ENCODE data around the gene OR4X2. TPM values are rescaled to one million over a fixed set of nuclear protein-coding genes. Genes with fewer than 3 reads are reported as not detected.

Gene OR4X2, protein sequence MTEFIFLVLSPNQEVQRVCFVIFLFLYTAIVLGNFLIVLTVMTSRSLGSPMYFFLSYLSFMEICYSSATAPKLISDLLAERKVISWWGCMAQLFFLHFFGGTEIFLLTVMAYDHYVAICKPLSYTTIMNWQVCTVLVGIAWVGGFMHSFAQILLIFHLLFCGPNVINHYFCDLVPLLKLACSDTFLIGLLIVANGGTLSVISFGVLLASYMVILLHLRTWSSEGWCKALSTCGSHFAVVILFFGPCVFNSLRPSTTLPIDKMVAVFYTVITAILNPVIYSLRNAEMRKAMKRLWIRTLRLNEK
- total RNA-seq (not detected), polyA plus RNA-seq (not detected)
- long read RNA-seq, donor 1 = 0 reads
- long read RNA-seq, donor 2 = 0 reads
- long read RNA-seq, donor 3 = 0 reads
- long read RNA-seq, donor 4 = 0 reads
- long read RNA-seq, donor 5 = 0 reads
- long read RNA-seq, donor 6 = 0 reads
- long read RNA-seq, donor 7 = 0 reads
- long read RNA-seq, donor 8 = 0 reads
- long read RNA-seq, donor 9, partial matches to known transcripts = 0 of 1 reads
- long read RNA-seq, donor 9, other reads (novel, unspliced or antisense) = 0 of 1 reads
- long read RNA-seq, donor 10 = 0 reads

GRCh38 chr11:48244804-48245203, at the start of gene OR4X2:
Gene OR4X2, plus strand, starts transcription at chr11:48245104. Its CDS starts 0 bp downstream, at chr11:48245104.
- no peaks in the 10 kb centered on the region for H3K36me3 ChIP-seq
- TF ChIP-seq POLR2A (IDR thresholded peaks at IDR 0.05) = no peak
- TF ChIP-seq, protein P1, sequence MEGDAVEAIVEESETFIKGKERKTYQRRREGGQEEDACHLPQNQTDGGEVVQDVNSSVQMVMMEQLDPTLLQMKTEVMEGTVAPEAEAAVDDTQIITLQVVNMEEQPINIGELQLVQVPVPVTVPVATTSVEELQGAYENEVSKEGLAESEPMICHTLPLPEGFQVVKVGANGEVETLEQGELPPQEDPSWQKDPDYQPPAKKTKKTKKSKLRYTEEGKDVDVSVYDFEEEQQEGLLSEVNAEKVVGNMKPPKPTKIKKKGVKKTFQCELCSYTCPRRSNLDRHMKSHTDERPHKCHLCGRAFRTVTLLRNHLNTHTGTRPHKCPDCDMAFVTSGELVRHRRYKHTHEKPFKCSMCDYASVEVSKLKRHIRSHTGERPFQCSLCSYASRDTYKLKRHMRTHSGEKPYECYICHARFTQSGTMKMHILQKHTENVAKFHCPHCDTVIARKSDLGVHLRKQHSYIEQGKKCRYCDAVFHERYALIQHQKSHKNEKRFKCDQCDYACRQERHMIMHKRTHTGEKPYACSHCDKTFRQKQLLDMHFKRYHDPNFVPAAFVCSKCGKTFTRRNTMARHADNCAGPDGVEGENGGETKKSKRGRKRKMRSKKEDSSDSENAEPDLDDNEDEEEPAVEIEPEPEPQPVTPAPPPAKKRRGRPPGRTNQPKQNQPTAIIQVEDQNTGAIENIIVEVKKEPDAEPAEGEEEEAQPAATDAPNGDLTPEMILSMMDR (IDR thresholded peaks at IDR 0.05) = no peak
- no peak for TF ChIP-seq POLR2AphosphoS5 (IDR thresholded peaks at IDR 0.05)
- TF ChIP-seq EP300 (IDR thresholded peaks at IDR 0.05) = no peak
- no peak within 1 kb of the TSS for H3K4me3 ChIP-seq
- no peaks in the 10 kb centered on the region for H3K27me3 ChIP-seq
- H3K4me1 ChIP-seq = no peaks in the 10 kb centered on the region
- H3K9me3 ChIP-seq = peaks cover 0 to 33% (median 18%) of the 10 kb centered on the region in 4 donors
- H3K27ac ChIP-seq = no peak within 1 kb of the TSS
- DNase-seq = no peak
- intact Hi-C loops (cut with DNase I; ENCODE audit: low total_unique reads) = no loop called here

DNA sequence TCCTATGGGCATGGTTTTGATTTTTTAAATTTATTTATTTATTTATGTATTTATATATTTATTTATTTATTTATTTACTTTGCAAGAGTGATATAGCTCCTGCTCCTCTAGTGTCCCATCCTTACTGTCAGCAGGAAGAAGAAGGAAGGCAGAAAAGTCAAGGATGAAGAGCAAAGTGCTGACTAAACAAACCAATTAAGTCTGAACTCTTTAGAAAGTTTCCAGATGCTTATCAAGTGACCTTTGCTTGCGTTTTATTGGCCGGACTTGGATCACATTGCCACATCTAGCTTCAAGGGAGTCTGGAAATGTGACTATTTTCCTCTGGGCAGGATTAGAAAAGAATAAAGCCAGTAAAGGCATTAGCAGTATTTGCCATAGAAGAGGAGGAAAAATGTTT, 37.0 kb upstream of the OR4X2 start:
- no peak overlapping the region for H3K4me3 ChIP-seq
- no peak for DNase-seq

GRCh38 chr11:48210052-48210451, 34.9 kb upstream of the OR4X2 start:
- Histone ChIP-seq H3K9me3 (no peaks in the 10 kb centered on the region), H3K4me3 (no peak overlapping the region), H3K36me3 (no peaks in the 10 kb centered on the region), H3K4me1 (no peaks in the 10 kb centered on the region), H3K27ac (no peak overlapping the region), H3K27me3 (peaks cover 0 to 3% (median 0%) of the 10 kb centered on the region in 3 donors)
- 18 to 32% (median 28%) methylated on average over 7 of the region's 7 CpGs for WGBS, 5 donors
- no peak for TF ChIP-seq POLR2A (IDR thresholded peaks at IDR 0.05)
- no peak for TF ChIP-seq EP300 (IDR thresholded peaks at IDR 0.05)
- TF ChIP-seq, protein P1 (IDR thresholded peaks at IDR 0.05) = no peak
- no peak for TF ChIP-seq POLR2AphosphoS5 (IDR thresholded peaks at IDR 0.05)
- intact Hi-C loops (cut with DNase I; ENCODE audit: low total_unique reads) = no loop called here
- DNase-seq = no peak

More for the DNA sequence above, 37.0 kb upstream of the OR4X2 start:
- Histone ChIP-seq H3K4me1 (no peaks in the 10 kb centered on the region), H3K9me3 (no peaks in the 10 kb centered on the region), H3K27ac (no peak overlapping the region), H3K27me3 (peaks cover 0 to 3% (median 0%) of the 10 kb centered on the region in 3 donors), H3K36me3 (no peaks in the 10 kb centered on the region)
- 66 to 82% (median 80%) methylated on average over 2 of the region's 2 CpGs for WGBS, 5 donors
- intact Hi-C loops (cut with DNase I; ENCODE audit: low total_unique reads) = no loop called here
- TF ChIP-seq POLR2A (IDR thresholded peaks at IDR 0.05) (no peak), EP300 (IDR thresholded peaks at IDR 0.05) (no peak), POLR2AphosphoS5 (IDR thresholded peaks at IDR 0.05) (no peak)
- TF ChIP-seq, protein P1 (IDR thresholded peaks at IDR 0.05) = no peak

DNA sequence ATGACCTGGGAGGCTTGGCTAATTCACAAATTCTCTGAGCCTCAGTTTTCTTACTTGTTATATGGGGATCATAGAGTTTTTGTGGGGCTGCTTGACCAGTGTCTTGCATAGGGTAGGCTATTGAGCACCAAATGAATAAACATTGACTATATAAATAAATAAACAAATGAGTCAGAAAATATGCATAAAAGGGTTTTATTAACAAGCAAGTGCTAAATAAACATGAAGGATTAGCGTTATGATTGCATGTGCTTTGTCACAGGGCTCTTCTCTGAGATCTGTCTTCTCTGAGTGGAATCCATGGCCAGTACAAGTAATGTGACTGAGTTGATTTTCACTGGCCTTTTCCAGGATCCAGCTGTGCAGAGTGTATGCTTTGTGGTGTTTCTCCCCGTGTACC, 28.4 kb upstream of the OR4X2 start, which contains the start of gene OR4B1:
OR4B1 (plus strand) TSS at position 301 of the 400 bp plus-strand sequence; CDS start at position 301, 0 bp downstream.
- Histone ChIP-seq H3K4me1 (no peaks in the 10 kb centered on the region), H3K36me3 (no peaks in the 10 kb centered on the region), H3K27me3 (no peaks in the 10 kb centered on the region), H3K27ac (no peak within 1 kb of the TSS), H3K9me3 (no peaks in the 10 kb centered on the region), H3K4me3 (no peak within 1 kb of the TSS)
- intact Hi-C loops (cut with DNase I; ENCODE audit: low total_unique reads) = no loop called here
- WGBS, 5 donors = 46 to 71% (median 59%) methylated on average over 2 of the region's 2 CpGs
- no peak for DNase-seq
- no peak for TF ChIP-seq POLR2AphosphoS5 (IDR thresholded peaks at IDR 0.05)
- TF ChIP-seq POLR2A (IDR thresholded peaks at IDR 0.05) = no peak
- TF ChIP-seq, protein P1 (IDR thresholded peaks at IDR 0.05) = no peak
- no peak for TF ChIP-seq EP300 (IDR thresholded peaks at IDR 0.05)
